ENCODE results near the gene PELI1. TPM values are rescaled to one million over a fixed set of nuclear protein-coding genes. Genes with fewer than 3 reads are reported as not detected.

Gene PELI1
- total and polyA plus RNA-seq, 8 donors, result 5.5 to 15.9 (median 9.2) TPM

- FAIRE-seq (peak; percentile 32), DNase-seq (peak in 1 of 6 donors; percentile 41), ATAC-seq (peak; percentile 52 to 68 (median 58))
- TF ChIP-seq, protein P1, sequence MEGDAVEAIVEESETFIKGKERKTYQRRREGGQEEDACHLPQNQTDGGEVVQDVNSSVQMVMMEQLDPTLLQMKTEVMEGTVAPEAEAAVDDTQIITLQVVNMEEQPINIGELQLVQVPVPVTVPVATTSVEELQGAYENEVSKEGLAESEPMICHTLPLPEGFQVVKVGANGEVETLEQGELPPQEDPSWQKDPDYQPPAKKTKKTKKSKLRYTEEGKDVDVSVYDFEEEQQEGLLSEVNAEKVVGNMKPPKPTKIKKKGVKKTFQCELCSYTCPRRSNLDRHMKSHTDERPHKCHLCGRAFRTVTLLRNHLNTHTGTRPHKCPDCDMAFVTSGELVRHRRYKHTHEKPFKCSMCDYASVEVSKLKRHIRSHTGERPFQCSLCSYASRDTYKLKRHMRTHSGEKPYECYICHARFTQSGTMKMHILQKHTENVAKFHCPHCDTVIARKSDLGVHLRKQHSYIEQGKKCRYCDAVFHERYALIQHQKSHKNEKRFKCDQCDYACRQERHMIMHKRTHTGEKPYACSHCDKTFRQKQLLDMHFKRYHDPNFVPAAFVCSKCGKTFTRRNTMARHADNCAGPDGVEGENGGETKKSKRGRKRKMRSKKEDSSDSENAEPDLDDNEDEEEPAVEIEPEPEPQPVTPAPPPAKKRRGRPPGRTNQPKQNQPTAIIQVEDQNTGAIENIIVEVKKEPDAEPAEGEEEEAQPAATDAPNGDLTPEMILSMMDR (IDR thresholded peaks at IDR 0.05), result no peak
- Histone ChIP-seq H3K4me3 (no peak overlapping the region), H3K9me3 (no peaks in the 10 kb centered on the region), H3K4me1 (peaks cover 42 to 74% (median 69%) of the 10 kb centered on the region in 3 donors), H3K27me3 (no peaks in the 10 kb centered on the region), H3K36me3 (no peaks in the 10 kb centered on the region), H3K27ac (peak overlapping the region; percentile 21 to 82 (median 72))
- WGBS, 2 donors, result 18 to 21% methylated on average over 2 of the region's 2 CpGs
- intact Hi-C loops (cut with DNase I), result no loop called here
Measured at GRCh38 chr2:64115808-64116598, 28.2 kb downstream of the PELI1 start.

DNA sequence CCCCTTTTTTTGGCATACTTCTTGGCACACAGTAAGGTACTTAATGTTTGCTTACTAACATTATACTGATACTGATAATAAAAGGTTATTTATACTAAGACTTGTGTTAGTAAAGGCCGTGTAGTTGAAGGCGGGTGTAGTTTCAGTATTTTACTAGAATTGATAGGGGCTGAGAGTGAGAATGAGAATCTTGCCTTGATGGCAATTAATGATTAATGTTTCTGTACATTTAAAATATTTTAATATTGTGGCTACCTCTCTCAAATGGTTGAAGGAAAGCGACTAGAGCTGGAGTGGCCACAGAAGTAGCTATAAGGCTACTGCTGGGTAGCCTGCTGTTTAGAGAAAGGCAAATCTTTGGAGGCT lies 29.3 kb downstream of the PELI1 start:
- DNase-seq (no peak), ATAC-seq (peak; percentile 22 to 63 (median 39)), FAIRE-seq (no peak)
- Histone ChIP-seq H3K4me3 (no peak overlapping the region), H3K9me3 (no peaks in the 10 kb centered on the region), H3K27ac (peak overlapping the region; percentile 21 to 82 (median 72)), H3K36me3 (no peaks in the 10 kb centered on the region), H3K27me3 (no peaks in the 10 kb centered on the region), H3K4me1 (peaks cover 42 to 70% (median 68%) of the 10 kb centered on the region in 3 donors)
- intact Hi-C loops (cut with DNase I), result no loop called here
- 34 to 40% methylated on average over 3 of the region's 3 CpGs for WGBS, 2 donors
- TF ChIP-seq, protein P1 (IDR thresholded peaks at IDR 0.05), result no peak

GRCh38 chr2:64114063-64114911 lies 29.9 kb downstream of the PELI1 start:
- TF ChIP-seq, protein P1 (IDR thresholded peaks at IDR 0.05), result no peak
- Histone ChIP-seq H3K27me3 (no peaks in the 10 kb centered on the region), H3K4me1 (peaks cover 43 to 72% (median 66%) of the 10 kb centered on the region in 3 donors), H3K36me3 (no peaks in the 10 kb centered on the region), H3K27ac (peak overlapping the region in 3 of 4 donors; percentile 20 to 82 (median 81)), H3K9me3 (no peaks in the 10 kb centered on the region), H3K4me3 (no peak overlapping the region)
- intact Hi-C loops (cut with DNase I), result no loop called here
- DNase-seq (peak in 3 of 6 donors; percentile 33 to 74 (median 66)), ATAC-seq (peak; percentile 74 to 87 (median 84)), FAIRE-seq (no peak)
- 41 to 54% methylated on average over 1 of the region's 1 CpG for WGBS, 2 donors

DNA sequence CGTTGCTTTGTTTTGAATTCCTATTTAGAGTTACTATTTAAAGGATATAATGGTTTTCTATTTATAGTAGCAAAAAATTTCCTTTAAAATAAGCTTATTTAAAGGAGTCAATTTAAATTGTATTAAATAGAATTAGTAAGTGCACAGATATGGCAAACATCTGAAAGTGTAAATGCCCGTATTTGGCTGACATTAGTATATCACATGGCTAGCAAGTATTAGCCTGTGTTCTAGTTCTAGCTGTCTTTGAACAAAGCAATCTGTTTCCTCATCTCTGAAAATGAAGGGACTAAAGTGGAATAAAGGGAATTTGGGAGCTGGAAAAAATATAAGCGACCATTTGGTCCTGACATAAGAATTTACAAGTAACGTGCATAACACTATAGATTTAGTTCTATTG lies 32.2 kb downstream of the PELI1 start:
- FAIRE-seq, result no peak
- Histone ChIP-seq H3K27ac (peak overlapping the region in 1 of 4 donors; percentile 4), H3K36me3 (peaks cover 0 to 7% (median 0%) of the 10 kb centered on the region in 3 donors), H3K9me3 (no peaks in the 10 kb centered on the region), H3K27me3 (no peaks in the 10 kb centered on the region), H3K4me3 (no peak overlapping the region), H3K4me1 (peaks cover 46 to 68% (median 55%) of the 10 kb centered on the region in 3 donors)
- 76 to 77% methylated on average over 4 of the region's 4 CpGs for WGBS, 2 donors
- intact Hi-C loops (cut with DNase I), result no loop called here
- DNase-seq, result no peak
- no peak for ATAC-seq
- TF ChIP-seq, protein P1 (IDR thresholded peaks at IDR 0.05), result no peak
